ENCODE data around the gene CISH. TPM values are rescaled to one million over a fixed set of nuclear protein-coding genes. Genes with fewer than 3 reads are reported as not detected.
A peak's percentile ranks its signal among the peaks of the same experiment; 100 is the strongest.

CISH gene
- total and polyA plus RNA-seq, 4 donors, result 37.8 to 104 (median 46.6) TPM

DNA sequence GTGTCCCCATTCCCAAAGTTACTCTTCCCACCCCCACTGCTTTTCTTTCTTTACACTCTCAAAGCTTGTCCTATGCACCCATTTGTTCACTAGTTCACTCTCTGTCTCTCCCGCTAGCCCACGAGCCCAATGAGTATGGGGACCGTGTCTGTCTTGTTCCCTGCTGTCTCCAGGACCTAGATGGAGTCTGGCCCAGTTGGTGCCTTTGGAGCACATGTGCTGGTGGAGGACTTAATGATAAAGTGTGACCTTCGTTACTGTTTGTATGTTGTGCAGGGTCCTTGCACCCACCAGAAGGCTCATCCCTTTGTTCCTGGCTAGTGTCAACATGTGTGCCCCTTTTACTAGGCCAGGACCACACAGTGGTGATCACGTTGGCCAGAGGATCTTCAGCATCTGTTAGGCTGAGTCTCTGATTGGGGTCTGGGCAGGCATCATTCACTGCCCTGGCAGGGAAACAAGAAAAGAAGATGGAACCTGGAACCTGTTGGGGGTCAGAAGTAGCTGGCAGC is 7.4 kb downstream of the CISH start:
- H3K4me1 ChIP-seq (ENCODE audit: control insufficient read depth in 5 of 5, insufficient read depth in 5 of 5, low read length in 5 of 5), result peaks cover 15 to 59% (median 48%) of the 10 kb centered on the region in 5 donors
- H3K9ac ChIP-seq (ENCODE audit: insufficient read depth in 1 of 2, low read length in 2 of 2), result no peak overlapping the region
- TF ChIP-seq, protein P1, sequence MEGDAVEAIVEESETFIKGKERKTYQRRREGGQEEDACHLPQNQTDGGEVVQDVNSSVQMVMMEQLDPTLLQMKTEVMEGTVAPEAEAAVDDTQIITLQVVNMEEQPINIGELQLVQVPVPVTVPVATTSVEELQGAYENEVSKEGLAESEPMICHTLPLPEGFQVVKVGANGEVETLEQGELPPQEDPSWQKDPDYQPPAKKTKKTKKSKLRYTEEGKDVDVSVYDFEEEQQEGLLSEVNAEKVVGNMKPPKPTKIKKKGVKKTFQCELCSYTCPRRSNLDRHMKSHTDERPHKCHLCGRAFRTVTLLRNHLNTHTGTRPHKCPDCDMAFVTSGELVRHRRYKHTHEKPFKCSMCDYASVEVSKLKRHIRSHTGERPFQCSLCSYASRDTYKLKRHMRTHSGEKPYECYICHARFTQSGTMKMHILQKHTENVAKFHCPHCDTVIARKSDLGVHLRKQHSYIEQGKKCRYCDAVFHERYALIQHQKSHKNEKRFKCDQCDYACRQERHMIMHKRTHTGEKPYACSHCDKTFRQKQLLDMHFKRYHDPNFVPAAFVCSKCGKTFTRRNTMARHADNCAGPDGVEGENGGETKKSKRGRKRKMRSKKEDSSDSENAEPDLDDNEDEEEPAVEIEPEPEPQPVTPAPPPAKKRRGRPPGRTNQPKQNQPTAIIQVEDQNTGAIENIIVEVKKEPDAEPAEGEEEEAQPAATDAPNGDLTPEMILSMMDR (IDR thresholded peaks at IDR 0.05; ENCODE audit: control extremely low read depth, extremely low read depth), result no peak
- no peak for DNase-seq
- no peak for ATAC-seq (ENCODE audit: insufficient read depth, low FRiP score)
- no peaks in the 10 kb centered on the region for H3K27me3 ChIP-seq (ENCODE audit: control insufficient read depth in 3 of 3, insufficient read depth in 3 of 3, low read length in 2 of 3)
- H3K4me3 ChIP-seq, result no peak overlapping the region
- 82 to 83% methylated on average over 5 of the region's 5 CpGs for WGBS, 2 donors
- H3K9me3 ChIP-seq (ENCODE audit: control insufficient read depth in 4 of 4, insufficient read depth in 3 of 4, low read length in 3 of 4), result no peaks in the 10 kb centered on the region
- H3K36me3 ChIP-seq (ENCODE audit: control insufficient read depth in 4 of 4, insufficient read depth in 4 of 4, low read length in 4 of 4), result peaks cover 6 to 37% (median 30%) of the 10 kb centered on the region in 4 donors
- peak overlapping the region; percentile 48 to 84 for H3K27ac ChIP-seq (ENCODE audit: low read depth in 1 of 2, low read length in 1 of 2)

DNA sequence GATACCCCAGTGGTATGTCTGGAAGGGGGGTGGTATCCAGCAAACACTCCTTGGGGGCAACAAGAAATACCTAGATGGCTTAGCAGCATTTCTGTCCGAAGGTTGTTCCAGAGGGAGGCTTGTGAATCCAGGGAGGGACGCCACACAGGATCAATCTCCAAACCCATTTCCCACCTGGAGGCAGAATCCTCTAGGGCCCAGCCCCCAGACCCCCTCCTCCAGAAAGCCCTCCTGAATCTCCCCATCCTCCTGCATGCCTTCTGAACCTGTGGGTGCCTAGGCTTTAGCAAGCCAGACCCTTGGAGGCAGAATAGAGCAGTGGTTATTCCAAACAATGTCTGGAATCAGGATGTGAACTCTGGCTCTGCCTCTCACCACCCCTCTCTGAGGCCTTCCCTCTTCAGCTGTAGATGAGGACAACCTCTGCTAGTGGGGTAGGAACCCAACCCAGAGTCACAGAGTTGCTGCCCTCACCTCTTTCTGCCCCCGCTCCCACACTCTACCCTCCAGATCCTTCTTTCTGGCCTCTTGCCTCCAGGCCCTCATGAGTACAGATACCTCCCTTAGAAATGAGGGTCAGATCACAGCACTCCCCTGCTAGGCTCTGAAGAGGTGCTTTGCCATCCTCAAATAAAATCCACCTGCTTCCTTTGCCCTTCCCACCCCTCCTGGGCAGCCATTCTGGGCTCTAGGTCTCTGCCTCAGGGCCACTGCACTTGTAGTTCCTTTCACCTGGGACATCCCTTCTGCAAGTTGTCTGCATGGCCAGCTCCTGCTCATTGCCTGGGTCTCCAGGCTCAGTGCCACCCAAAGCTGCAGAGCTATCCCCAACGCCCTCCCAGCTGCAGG is 8.1 kb downstream of the CISH start:
- peaks cover 6 to 37% (median 29%) of the 10 kb centered on the region in 4 donors for H3K36me3 ChIP-seq (ENCODE audit: control insufficient read depth in 4 of 4, insufficient read depth in 4 of 4, low read length in 4 of 4)
- DNase-seq (no peak), ATAC-seq (ENCODE audit: insufficient read depth, low FRiP score) (no peak)
- H3K27ac ChIP-seq (ENCODE audit: low read depth in 1 of 2, low read length in 1 of 2), result peak overlapping the region; percentile 84 to 92
- H3K9me3 ChIP-seq (ENCODE audit: control insufficient read depth in 4 of 4, insufficient read depth in 3 of 4, low read length in 3 of 4), result no peaks in the 10 kb centered on the region
- TF ChIP-seq, protein P1 (IDR thresholded peaks at IDR 0.05; ENCODE audit: control extremely low read depth, extremely low read depth), result no peak
- H3K4me1 ChIP-seq (ENCODE audit: control insufficient read depth in 5 of 5, insufficient read depth in 5 of 5, low read length in 5 of 5), result peaks cover 15 to 59% (median 44%) of the 10 kb centered on the region in 5 donors
- 70 to 78% methylated on average over 4 of the region's 4 CpGs for WGBS, 2 donors
- H3K27me3 ChIP-seq (ENCODE audit: control insufficient read depth in 3 of 3, insufficient read depth in 3 of 3, low read length in 2 of 3), result no peaks in the 10 kb centered on the region
- no peak overlapping the region for H3K4me3 ChIP-seq
- peak overlapping the region in 1 of 2 donors; percentile 80 for H3K9ac ChIP-seq (ENCODE audit: insufficient read depth in 1 of 2, low read length in 2 of 2)

DNA sequence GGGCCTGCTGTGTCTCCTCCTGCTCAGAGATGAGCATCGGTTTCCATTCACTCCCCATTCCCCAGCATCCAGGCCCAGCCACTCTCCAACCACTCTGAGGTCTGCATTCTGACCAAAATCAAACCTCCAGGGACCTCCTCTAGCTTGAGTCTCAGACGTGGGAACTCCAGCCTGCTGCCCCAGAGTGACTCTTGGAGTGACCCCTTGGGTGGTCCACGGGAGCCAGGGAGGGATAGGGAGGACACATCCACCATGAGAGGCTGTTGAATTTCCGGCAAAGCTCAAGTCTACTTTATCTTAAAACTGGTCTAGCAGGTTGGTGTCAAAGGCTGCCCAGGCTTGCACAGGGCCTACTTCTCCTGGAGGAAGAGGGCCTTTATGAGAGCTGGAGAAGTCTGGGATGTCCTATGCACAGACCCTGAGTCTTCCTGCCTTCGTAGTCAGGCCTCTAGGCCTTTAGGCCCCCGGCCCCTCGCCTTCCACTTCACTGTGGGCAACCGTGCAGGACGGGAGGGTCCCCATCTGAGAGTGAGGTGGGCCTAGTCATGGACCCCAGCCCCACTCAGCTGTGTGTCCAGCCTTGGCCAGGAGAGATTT is 8.9 kb downstream of the CISH start:
- Histone ChIP-seq H3K36me3 (ENCODE audit: control insufficient read depth in 4 of 4, insufficient read depth in 4 of 4, low read length in 4 of 4) (peaks cover 3 to 33% (median 23%) of the 10 kb centered on the region in 4 donors), H3K9me3 (ENCODE audit: control insufficient read depth in 4 of 4, insufficient read depth in 3 of 4, low read length in 3 of 4) (no peaks in the 10 kb centered on the region), H3K4me3 (no peak overlapping the region), H3K27me3 (ENCODE audit: control insufficient read depth in 3 of 3, insufficient read depth in 3 of 3, low read length in 2 of 3) (no peaks in the 10 kb centered on the region), H3K27ac (ENCODE audit: low read depth in 1 of 2, low read length in 1 of 2) (peak overlapping the region; percentile 92 to 98), H3K9ac (ENCODE audit: insufficient read depth in 1 of 2, low read length in 2 of 2) (peak overlapping the region in 1 of 2 donors; percentile 80), H3K4me1 (ENCODE audit: control insufficient read depth in 5 of 5, insufficient read depth in 5 of 5, low read length in 5 of 5) (peaks cover 15 to 53% (median 41%) of the 10 kb centered on the region in 5 donors)
- no peak for ATAC-seq (ENCODE audit: insufficient read depth, low FRiP score)
- TF ChIP-seq, protein P1 (IDR thresholded peaks at IDR 0.05; ENCODE audit: control extremely low read depth, extremely low read depth), result no peak
- peak; percentile 58 to 81 (median 61) for DNase-seq
- 65 to 84% methylated on average over 9 of the region's 9 CpGs for WGBS, 2 donors
